ENCODE measurements around the gene RPL18A. TPM values are rescaled to one million over a fixed set of nuclear protein-coding genes. Genes with fewer than 3 reads are reported as not detected.

Gene RPL18A
- total RNA-seq, 1 experiment from 2014 or later, result 3,250 TPM

DNA sequence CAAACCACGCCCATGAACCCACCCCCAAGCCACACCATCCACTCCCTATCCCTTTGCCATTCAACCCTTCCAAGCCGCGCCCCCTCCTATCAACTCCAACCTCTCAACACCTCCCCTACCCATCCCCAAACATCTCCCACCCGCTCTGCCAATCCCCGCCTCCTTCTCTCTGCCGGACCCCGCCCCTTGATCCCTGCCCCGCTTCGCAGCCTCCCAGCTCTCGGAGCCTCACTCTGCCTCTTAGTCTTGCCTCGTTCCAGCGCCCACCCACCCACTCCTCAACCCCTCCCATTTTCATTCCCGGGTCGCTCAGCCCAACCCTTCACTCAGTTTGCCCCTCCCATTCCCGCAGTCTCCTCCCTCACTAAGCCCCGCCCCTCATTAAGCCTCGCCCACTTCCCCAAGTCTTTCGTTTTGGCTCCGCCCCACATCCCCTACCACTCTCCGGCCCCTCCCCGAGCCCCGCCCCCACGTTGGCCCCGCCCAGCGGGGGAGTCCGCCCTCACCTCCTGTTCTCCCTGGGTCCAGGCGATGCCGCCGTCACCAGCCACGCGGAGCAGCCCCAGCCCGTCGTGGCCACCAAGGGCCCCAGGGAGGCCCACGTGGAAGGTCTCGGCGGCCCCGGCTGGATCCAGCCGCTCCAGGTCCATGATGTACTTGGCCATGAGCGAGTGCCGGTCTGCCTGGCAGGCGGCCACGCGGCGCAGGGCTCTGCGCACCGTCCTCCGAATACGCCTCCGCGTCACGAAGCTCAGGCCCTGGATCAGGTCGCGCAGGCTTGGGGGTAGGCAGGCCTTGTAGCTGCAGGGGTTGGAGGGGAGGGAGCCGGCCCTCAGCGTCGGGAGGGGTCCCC, 17.7 kb upstream of the RPL18A start:
- Mint-ChIP-seq H3K36me3 (ENCODE audit: insufficient read depth, unreplicated experiment) (no peaks in the 10 kb centered on the region), H3K4me1 (ENCODE audit: insufficient read depth, unreplicated experiment) (no peaks in the 10 kb centered on the region), H3K27ac (ENCODE audit: low read depth, unreplicated experiment) (peak overlapping the region; percentile 7), H3K4me3 (ENCODE audit: unreplicated experiment) (peak overlapping the region; percentile 69), H3K27me3 (ENCODE audit: insufficient read depth, unreplicated experiment) (no peaks in the 10 kb centered on the region), H3K9me3 (ENCODE audit: unreplicated experiment) (no peaks in the 10 kb centered on the region)
- ChIA-PET CTCF (interaction anchor here (0.6 to 1.2 kb wide), 2 partner anchors 13 to 378 kb away, joined by 3 to 4 read pairs; no protein-coding TSS in a partner anchor), POLR2A (interaction anchor here (1.0 kb wide), 1 partner anchor 17 kb away, joined by 6 read pairs; the partner anchor contains the start of gene RPL18A)
- DNase-seq (ENCODE audit: unreplicated experiment), result peak; percentile 83
- BruUV-seq (replicated peaks), result TSS peak; percentile 76
- TF ChIP-seq, protein P1, sequence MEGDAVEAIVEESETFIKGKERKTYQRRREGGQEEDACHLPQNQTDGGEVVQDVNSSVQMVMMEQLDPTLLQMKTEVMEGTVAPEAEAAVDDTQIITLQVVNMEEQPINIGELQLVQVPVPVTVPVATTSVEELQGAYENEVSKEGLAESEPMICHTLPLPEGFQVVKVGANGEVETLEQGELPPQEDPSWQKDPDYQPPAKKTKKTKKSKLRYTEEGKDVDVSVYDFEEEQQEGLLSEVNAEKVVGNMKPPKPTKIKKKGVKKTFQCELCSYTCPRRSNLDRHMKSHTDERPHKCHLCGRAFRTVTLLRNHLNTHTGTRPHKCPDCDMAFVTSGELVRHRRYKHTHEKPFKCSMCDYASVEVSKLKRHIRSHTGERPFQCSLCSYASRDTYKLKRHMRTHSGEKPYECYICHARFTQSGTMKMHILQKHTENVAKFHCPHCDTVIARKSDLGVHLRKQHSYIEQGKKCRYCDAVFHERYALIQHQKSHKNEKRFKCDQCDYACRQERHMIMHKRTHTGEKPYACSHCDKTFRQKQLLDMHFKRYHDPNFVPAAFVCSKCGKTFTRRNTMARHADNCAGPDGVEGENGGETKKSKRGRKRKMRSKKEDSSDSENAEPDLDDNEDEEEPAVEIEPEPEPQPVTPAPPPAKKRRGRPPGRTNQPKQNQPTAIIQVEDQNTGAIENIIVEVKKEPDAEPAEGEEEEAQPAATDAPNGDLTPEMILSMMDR (IDR thresholded peaks at IDR 0.05; ENCODE audit: unreplicated experiment), result no peak
- intact Hi-C loops (cut with micrococcal nuclease), result no loop called here

DNA sequence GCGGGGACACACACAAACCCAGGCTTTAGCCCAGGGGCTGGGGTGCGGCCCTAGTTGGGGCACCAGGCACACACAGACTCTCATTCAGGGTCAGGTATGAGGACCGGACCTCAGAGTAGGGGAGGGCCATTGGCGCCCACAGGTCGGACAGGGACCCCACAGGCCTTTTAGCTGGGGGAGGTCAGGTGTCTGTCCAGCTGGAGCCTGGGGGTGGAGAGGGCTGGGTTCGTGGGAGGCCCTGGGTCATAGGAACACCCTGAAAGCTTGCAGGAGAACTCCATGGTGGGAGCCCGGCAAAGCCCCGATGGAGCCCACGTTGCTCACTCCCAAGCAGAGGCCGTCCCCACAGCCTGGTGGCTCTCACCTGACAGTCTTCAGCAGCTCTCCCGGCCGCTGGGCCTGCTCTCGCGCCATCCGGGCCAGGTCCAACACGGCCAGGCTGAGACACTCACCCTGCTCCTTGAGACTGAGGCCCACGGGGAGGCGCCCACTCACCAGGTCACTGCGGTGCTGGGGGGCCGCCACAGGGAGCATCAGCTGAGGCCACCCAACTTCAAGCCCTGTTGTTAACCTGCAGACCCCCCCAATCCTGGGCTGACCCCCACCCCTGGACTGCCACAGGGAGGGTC, 16.9 kb upstream of the RPL18A start:
- ChIA-PET POLR2A (interaction anchor here (0.6 to 1.0 kb wide), 2 partner anchors 10 to 17 kb away, joined by 4 to 6 read pairs; partner anchors contain the start of gene RPL18A), CTCF (interaction anchor here (0.6 to 1.2 kb wide), 2 partner anchors 12 to 378 kb away, joined by 3 to 4 read pairs; no protein-coding TSS in a partner anchor)
- Mint-ChIP-seq H3K4me1 (ENCODE audit: insufficient read depth, unreplicated experiment) (no peaks in the 10 kb centered on the region), H3K9me3 (ENCODE audit: unreplicated experiment) (no peaks in the 10 kb centered on the region), H3K4me3 (ENCODE audit: unreplicated experiment) (peak overlapping the region; percentile 69), H3K27ac (ENCODE audit: low read depth, unreplicated experiment) (peak overlapping the region; percentile 7), H3K36me3 (ENCODE audit: insufficient read depth, unreplicated experiment) (no peaks in the 10 kb centered on the region), H3K27me3 (ENCODE audit: insufficient read depth, unreplicated experiment) (no peaks in the 10 kb centered on the region)
- intact Hi-C loops (cut with micrococcal nuclease), result no loop called here
- BruUV-seq (replicated peaks), result no TSS peak
- no peak for DNase-seq (ENCODE audit: unreplicated experiment)
- TF ChIP-seq, protein P1 (IDR thresholded peaks at IDR 0.05; ENCODE audit: unreplicated experiment), result no peak

DNA sequence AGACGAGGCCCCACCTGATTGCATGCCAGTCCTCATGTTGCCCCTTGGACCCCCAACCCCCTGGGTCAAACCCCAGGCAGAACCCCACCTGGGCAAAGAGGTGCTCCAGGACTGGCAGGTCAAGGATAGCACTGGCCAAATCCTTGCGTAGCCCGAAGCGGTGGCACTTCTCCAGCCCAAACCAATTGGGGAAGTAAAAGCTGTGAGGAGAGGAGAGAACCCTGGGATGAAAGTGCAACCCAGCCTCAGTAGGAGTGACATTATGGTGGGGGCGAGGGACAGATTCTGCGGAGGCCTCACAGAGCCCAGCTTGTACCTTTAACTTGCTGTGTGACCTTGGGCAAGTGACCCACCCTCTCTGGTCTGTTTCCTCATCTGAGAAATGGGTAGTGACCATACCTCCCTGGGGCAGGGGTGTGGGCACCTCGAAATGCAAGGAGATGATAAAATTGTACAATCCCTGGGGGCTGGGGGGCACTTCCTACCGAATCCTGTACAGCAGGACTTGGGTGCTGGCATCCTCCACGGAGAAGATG, 16.4 kb upstream of the RPL18A start:
- H3K4me3 Mint-ChIP-seq (ENCODE audit: unreplicated experiment), result peak overlapping the region; percentile 69
- POLR2A ChIA-PET, result interaction anchor here (0.6 to 1.0 kb wide), 2 partner anchors 11 to 16 kb away, joined by 4 to 6 read pairs; partner anchors contain the start of gene RPL18A
- no peaks in the 10 kb centered on the region for H3K36me3 Mint-ChIP-seq (ENCODE audit: insufficient read depth, unreplicated experiment)
- H3K9me3 Mint-ChIP-seq (ENCODE audit: unreplicated experiment), result no peaks in the 10 kb centered on the region
- no peak overlapping the region for H3K27ac Mint-ChIP-seq (ENCODE audit: low read depth, unreplicated experiment)
- intact Hi-C loops (cut with micrococcal nuclease), result no loop called here
- TF ChIP-seq, protein P1 (IDR thresholded peaks at IDR 0.05; ENCODE audit: unreplicated experiment), result no peak
- H3K4me1 Mint-ChIP-seq (ENCODE audit: insufficient read depth, unreplicated experiment), result no peaks in the 10 kb centered on the region
- H3K27me3 Mint-ChIP-seq (ENCODE audit: insufficient read depth, unreplicated experiment), result no peaks in the 10 kb centered on the region
- no peak for DNase-seq (ENCODE audit: unreplicated experiment)
- no TSS peak for BruUV-seq (replicated peaks)
- CTCF ChIA-PET, result interaction anchor here (0.6 to 1.2 kb wide), 2 partner anchors 12 to 408 kb away, joined by 3 to 4 read pairs; no protein-coding TSS in a partner anchor

All from MCF 10A (cell line).